Endothelial cell (in vitro differentiated cells): ENCODE data around the gene DNAJB7. TPM values are rescaled to one million over a fixed set of nuclear protein-coding genes. Genes with fewer than 3 reads are reported as not detected.
A peak's percentile ranks its signal among the peaks of the same experiment; 100 is the strongest.
"Not testable (repeated sequence)": the region's sequence is repeated elsewhere in the genome, so short reads cannot be mapped to it uniquely, and the experiment has no call there.

Source experiments
- DNase-seq: peaks from one replicate; pipeline ENCODE4 v3.0.0; 2021; ENCODE audit warnings: low spot score
- H3K27ac Mint-ChIP-seq: one replicate; pipeline ENCODE4 v1.8.0; 2021; ENCODE audit warnings: mixed read lengths, inconsistent platforms; ENCODE audit not compliant: unreplicated experiment
- H3K27me3 Mint-ChIP-seq: one replicate; pipeline ENCODE4 v1.8.0; 2021; ENCODE audit warnings: mild to moderate bottlenecking, moderate library complexity, mixed read lengths, inconsistent platforms; ENCODE audit not compliant: unreplicated experiment
- H3K36me3 Mint-ChIP-seq: one replicate; pipeline ENCODE4 v1.8.0; 2021; ENCODE audit warnings: mild to moderate bottlenecking, low read depth, mixed read lengths, inconsistent platforms; ENCODE audit not compliant: unreplicated experiment
- H3K4me1 Mint-ChIP-seq: one replicate; pipeline ENCODE4 v1.8.0; 2021; ENCODE audit warnings: mild to moderate bottlenecking, mixed read lengths, inconsistent platforms; ENCODE audit not compliant: unreplicated experiment
- H3K4me3 Mint-ChIP-seq: one replicate; pipeline ENCODE4 v1.8.0; 2021; ENCODE audit warnings: mild to moderate bottlenecking, mixed read lengths, inconsistent platforms; ENCODE audit not compliant: unreplicated experiment
- H3K9me3 Mint-ChIP-seq: one replicate; pipeline ENCODE4 v1.8.0; 2021; ENCODE audit warnings: mixed read lengths, inconsistent platforms; ENCODE audit not compliant: unreplicated experiment
- total RNA-seq: library from RNA; stranded (reverse); fragmentation: NEBNext Ultra II Directional; extraction: Animal tissue kit (Norgen Biotek cat#: 25700); gene quantifications from one replicate; pipeline ENCODE4 v1.2.1, GENCODE V29; 2021; ENCODE audit not compliant: unreplicated experiment
- TF ChIP-seq, protein P1 (sequence below): fragments of 200-600 bp; sonication (generic); IDR thresholded peaks from one replicate; pipeline ENCODE4 v1.5.0; 2021; ENCODE audit warnings: antibody characterized with exemption; ENCODE audit not compliant: unreplicated experiment

DNAJB7 gene
- total RNA-seq, 1 donor from 2014 or later, result not detected

DNA sequence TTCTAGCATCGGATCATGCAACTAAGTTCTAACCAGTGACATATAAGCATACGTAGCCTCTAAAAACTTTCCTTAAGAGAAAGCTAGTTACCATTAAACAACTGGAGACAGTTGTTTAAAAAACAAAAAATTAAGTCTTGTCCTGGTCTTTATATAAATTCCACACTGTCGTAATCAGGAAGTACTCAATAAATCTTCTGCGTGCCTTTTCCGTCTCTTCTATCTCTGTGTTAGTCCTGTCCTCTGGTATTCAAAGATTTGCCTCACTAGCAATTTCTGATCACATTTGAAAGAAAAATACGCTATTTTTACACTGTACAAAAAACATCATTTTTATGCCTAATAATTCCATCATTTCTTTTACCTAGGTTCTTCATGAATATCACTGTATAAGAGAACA, 32.8 kb downstream of the DNAJB7 start:
- peaks cover 23% of the 10 kb centered on the region for H3K36me3 Mint-ChIP-seq
- H3K9me3 Mint-ChIP-seq, result no peaks in the 10 kb centered on the region
- DNase-seq, result no peak
- TF ChIP-seq, protein P1, sequence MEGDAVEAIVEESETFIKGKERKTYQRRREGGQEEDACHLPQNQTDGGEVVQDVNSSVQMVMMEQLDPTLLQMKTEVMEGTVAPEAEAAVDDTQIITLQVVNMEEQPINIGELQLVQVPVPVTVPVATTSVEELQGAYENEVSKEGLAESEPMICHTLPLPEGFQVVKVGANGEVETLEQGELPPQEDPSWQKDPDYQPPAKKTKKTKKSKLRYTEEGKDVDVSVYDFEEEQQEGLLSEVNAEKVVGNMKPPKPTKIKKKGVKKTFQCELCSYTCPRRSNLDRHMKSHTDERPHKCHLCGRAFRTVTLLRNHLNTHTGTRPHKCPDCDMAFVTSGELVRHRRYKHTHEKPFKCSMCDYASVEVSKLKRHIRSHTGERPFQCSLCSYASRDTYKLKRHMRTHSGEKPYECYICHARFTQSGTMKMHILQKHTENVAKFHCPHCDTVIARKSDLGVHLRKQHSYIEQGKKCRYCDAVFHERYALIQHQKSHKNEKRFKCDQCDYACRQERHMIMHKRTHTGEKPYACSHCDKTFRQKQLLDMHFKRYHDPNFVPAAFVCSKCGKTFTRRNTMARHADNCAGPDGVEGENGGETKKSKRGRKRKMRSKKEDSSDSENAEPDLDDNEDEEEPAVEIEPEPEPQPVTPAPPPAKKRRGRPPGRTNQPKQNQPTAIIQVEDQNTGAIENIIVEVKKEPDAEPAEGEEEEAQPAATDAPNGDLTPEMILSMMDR, result no peak
- no peaks in the 10 kb centered on the region for H3K4me1 Mint-ChIP-seq
- peaks cover 2% of the 10 kb centered on the region for H3K27me3 Mint-ChIP-seq
- H3K4me3 Mint-ChIP-seq, result peak overlapping the region; percentile 65
- no peak overlapping the region for H3K27ac Mint-ChIP-seq

DNA sequence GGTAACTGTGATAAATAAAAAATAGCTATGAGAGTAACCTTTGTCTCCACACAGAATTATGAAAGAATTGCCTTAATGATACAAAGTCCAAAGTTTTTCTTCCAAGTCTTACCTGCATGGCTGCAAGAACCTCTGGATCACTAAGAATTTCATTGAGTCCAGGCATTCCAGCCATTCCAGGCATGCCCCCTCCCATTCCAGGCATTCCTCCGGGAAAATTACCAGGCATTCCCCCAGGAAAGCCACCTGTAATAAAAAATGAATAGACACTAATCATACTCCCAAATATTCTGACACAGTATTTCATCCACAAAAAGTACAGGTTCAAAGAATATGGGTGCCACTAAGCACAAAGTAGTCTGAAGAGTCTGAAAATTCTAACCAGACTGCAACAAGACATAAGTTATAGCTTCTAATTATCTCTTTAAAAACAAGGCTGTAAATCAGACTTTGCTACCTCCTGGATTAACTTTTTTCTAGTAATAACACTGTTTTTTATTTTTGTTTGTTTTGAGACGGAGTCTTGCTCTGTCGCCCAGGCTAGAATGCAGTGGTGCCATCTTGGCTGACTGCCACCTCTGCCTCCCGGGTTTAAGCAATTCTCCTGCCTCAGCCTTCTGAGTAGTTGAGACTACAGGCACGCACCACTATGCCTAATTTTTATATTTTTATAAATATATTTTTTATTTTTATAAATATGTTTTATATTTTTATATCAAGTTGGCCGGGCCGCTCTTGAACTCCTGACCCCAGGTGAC, 34.8 kb downstream of the DNAJB7 start:
- Mint-ChIP-seq H3K4me3 (no peak overlapping the region), H3K9me3 (no peaks in the 10 kb centered on the region), H3K27ac (no peak overlapping the region), H3K4me1 (no peaks in the 10 kb centered on the region), H3K36me3 (peaks cover 18% of the 10 kb centered on the region), H3K27me3 (peaks cover 2% of the 10 kb centered on the region)
- DNase-seq, result no peak
- TF ChIP-seq, protein P1, result no peak

DNA sequence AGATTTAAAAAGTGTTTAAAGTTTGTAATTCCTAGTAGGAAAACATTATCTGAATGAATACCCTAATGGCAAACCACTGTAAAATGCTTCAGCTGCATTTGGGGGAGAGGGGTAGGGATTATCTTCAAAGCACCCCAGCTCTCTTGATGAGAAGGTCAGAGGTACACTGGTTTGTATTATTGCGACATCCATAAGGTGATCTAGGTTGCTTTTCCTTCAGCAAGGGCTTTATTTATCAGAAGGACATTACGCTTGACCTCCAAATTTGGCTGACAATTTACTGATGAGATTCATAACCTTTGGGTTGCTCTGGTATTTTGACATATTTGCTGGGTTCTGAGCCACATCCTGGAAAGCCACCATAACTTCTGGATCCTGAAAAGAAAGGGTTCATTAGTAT, 35.6 kb downstream of the DNAJB7 start:
- Mint-ChIP-seq H3K36me3 (peaks cover 17% of the 10 kb centered on the region), H3K4me3 (peak overlapping the region; percentile 21)
- not testable (repeated sequence) for H3K9me3 Mint-ChIP-seq, H3K27ac Mint-ChIP-seq, H3K4me1 Mint-ChIP-seq, H3K27me3 Mint-ChIP-seq, DNase-seq

DNA sequence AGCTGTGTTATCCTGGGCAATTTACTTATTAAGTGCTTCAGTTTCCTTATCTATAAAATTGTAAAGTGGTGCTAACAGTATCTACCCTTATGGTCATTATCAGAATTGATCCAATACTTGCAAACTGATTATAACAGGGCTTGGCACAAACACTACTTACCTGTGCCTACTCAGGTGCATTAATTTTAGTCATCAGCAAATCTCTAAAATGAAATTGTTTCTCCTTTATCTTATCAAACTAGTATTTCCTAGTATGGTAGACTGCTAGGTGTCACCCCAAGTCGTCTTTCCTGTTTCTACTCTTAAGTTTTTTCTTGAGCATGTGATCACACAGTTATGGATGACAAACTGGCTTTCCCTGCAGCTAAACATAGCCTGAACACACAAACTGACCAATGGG, 38.5 kb downstream of the DNAJB7 start:
- H3K27ac Mint-ChIP-seq, result no peak overlapping the region
- DNase-seq, result no peak
- H3K4me3 Mint-ChIP-seq, result no peak overlapping the region
- H3K9me3 Mint-ChIP-seq, result no peaks in the 10 kb centered on the region
- no peaks in the 10 kb centered on the region for H3K27me3 Mint-ChIP-seq
- TF ChIP-seq, protein P1, result no peak
- H3K4me1 Mint-ChIP-seq, result peaks cover 11% of the 10 kb centered on the region
- peaks cover 6% of the 10 kb centered on the region for H3K36me3 Mint-ChIP-seq

DNA sequence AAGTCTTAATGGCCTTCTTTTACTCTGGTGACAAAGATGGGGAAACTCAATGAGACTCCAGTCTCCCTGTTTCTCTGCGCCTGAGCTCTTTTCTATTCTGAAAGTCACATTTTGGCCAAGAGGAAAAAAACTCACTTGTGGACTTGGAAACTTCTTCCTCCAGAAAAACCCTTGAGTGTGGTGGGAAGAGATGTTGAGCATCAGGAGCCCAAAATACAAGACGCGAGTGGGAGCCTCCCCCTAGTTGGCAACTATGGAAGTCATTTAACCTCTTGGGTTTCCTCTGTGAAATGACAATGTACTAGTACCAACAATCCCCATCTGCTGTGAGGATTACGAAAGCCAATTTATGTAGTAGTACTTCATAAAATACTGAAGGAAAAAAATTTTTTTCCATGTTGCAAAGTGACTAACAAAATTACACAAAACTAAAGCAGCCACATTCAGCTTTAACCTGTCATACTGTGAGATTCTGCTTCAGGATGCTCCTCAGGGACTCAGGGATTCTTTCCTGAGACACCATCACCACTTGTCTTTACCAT, 42.2 kb downstream of the DNAJB7 start:
- H3K4me3 Mint-ChIP-seq, result peak overlapping the region; percentile 82
- peaks cover 8% of the 10 kb centered on the region for H3K36me3 Mint-ChIP-seq
- no peak for DNase-seq
- no peaks in the 10 kb centered on the region for H3K9me3 Mint-ChIP-seq
- no peaks in the 10 kb centered on the region for H3K27me3 Mint-ChIP-seq
- TF ChIP-seq, protein P1, result no peak
- H3K27ac Mint-ChIP-seq, result no peak overlapping the region
- peaks cover 25% of the 10 kb centered on the region for H3K4me1 Mint-ChIP-seq
